Measurements from ENCODE around the gene TMEM163.
"Not testable (repeated sequence)": the region's sequence is repeated elsewhere in the genome, so short reads cannot be mapped to it uniquely, and the experiment has no call there.

TMEM163 gene

DNA sequence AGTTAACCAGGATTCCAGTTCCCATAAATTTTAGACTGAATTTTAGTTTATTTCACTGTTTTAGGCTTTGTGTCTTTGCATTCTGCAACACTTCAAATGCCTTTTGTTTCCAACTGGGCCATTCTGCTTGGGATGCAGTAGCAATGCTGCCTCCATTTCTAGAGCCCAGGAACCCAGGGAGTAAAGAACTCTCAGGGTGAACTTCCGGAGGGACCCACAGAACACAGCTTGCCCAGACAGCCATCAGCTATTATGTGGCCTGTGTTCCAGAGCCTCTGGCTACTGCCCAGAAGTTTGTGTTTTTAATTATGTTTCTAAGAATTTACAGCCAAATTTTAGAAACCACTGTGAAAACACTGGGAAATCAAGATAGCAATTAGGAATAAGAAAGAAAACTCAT, 145.1 kb downstream of the TMEM163 start:
- H3K9me3 Mint-ChIP-seq = no peaks in the 10 kb centered on the region
- TF ChIP-seq, protein P1, sequence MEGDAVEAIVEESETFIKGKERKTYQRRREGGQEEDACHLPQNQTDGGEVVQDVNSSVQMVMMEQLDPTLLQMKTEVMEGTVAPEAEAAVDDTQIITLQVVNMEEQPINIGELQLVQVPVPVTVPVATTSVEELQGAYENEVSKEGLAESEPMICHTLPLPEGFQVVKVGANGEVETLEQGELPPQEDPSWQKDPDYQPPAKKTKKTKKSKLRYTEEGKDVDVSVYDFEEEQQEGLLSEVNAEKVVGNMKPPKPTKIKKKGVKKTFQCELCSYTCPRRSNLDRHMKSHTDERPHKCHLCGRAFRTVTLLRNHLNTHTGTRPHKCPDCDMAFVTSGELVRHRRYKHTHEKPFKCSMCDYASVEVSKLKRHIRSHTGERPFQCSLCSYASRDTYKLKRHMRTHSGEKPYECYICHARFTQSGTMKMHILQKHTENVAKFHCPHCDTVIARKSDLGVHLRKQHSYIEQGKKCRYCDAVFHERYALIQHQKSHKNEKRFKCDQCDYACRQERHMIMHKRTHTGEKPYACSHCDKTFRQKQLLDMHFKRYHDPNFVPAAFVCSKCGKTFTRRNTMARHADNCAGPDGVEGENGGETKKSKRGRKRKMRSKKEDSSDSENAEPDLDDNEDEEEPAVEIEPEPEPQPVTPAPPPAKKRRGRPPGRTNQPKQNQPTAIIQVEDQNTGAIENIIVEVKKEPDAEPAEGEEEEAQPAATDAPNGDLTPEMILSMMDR (IDR thresholded peaks at IDR 0.05; ENCODE audit: unreplicated experiment in 3 of 3) = no peak
- no peak overlapping the region for H3K27ac Mint-ChIP-seq
- peaks cover 4% of the 10 kb centered on the region for H3K4me1 Mint-ChIP-seq
- no peaks in the 10 kb centered on the region for H3K36me3 Mint-ChIP-seq (ENCODE audit: low read depth)
- no peak overlapping the region for H3K4me3 Mint-ChIP-seq
- no peaks in the 10 kb centered on the region for H3K27me3 Mint-ChIP-seq (ENCODE audit: low read depth)

DNA sequence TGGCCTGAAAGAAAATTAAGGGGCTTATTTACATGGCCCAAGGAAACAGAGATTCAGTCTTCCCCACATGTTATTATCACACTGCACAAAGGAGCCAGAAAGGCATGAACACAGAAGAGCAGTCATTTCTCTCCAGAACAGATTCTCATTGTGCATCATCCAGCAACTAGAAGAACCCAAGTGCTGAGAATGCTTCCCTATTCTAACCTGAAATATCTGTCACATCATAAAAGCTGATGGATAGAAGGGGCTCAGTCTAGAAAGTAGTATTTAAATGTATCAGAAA, 145.8 kb downstream of the TMEM163 start:
- Mint-ChIP-seq H3K4me3 (no peak overlapping the region), H3K27ac (no peak overlapping the region), H3K27me3 (ENCODE audit: low read depth) (no peaks in the 10 kb centered on the region), H3K9me3 (no peaks in the 10 kb centered on the region), H3K36me3 (ENCODE audit: low read depth) (no peaks in the 10 kb centered on the region), H3K4me1 (peaks cover 4% of the 10 kb centered on the region)
- TF ChIP-seq, protein P1 (IDR thresholded peaks at IDR 0.05; ENCODE audit: unreplicated experiment in 3 of 3) = no peak

DNA sequence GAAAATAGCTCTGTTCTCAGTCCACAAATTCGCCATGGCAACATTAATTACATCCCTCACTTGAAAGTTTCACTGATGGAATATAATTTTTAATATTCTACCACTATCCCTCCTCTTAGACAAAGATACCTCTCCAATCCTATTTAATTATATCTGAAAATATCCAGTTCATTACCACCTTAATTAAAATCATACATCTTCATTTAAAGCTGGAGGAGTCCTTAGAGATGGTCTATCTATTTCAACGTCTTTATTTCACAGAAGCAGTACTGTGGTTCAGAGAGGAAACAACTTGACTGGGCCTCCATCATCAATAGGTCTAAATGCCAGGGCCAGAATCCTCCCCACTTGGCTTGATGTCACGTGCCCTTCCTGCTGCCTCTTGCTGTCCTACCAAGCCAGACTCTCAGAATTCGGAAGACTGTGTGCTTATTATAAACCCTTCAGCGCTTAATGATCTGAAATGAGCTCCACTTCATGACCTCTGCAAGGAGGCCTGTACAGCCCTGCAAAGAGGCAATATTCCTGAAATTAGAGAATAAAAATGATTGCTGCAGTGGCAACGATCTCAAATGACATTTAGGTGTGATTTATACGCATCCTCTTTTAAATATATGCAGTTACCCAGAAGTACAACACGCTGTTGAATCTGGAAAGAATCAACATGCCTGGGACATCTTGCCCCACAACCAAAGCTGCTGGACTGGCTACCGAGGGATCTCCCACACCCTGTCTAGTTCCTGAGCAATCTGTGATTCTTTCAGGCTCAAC, 146.3 kb downstream of the TMEM163 start:
- no peaks in the 10 kb centered on the region for H3K27me3 Mint-ChIP-seq (ENCODE audit: low read depth)
- no peak overlapping the region for H3K4me3 Mint-ChIP-seq
- TF ChIP-seq, protein P1 (IDR thresholded peaks at IDR 0.05; ENCODE audit: unreplicated experiment in 3 of 3) = no peak
- H3K9me3 Mint-ChIP-seq = no peaks in the 10 kb centered on the region
- H3K36me3 Mint-ChIP-seq (ENCODE audit: low read depth) = no peaks in the 10 kb centered on the region
- H3K4me1 Mint-ChIP-seq = peaks cover 4% of the 10 kb centered on the region
- H3K27ac Mint-ChIP-seq = no peak overlapping the region

DNA sequence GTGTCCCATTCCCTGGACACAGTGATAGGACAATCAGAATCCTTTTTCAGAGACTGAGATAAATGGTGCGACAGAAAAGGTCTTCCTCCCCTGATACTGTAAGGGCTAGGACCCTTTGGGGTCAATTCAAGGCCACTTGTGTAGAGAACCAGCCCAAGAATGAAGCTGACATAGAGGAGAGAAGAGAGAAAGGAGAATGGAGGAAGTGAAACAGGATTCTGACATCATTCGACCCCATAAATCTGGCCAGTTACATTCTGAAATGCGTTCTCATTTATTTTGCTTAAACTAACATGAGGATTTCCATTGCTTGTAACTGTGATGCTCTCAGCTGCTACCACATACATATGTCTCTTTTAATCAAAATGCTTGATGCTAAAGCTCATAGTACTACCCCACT, 148.1 kb downstream of the TMEM163 start:
- no peaks in the 10 kb centered on the region for H3K27me3 Mint-ChIP-seq (ENCODE audit: low read depth)
- H3K9me3 Mint-ChIP-seq = no peaks in the 10 kb centered on the region
- no peak overlapping the region for H3K4me3 Mint-ChIP-seq
- no peak overlapping the region for H3K27ac Mint-ChIP-seq
- TF ChIP-seq, protein P1 (IDR thresholded peaks at IDR 0.05; ENCODE audit: unreplicated experiment in 3 of 3) = no peak
- peaks cover 4% of the 10 kb centered on the region for H3K4me1 Mint-ChIP-seq
- H3K36me3 Mint-ChIP-seq (ENCODE audit: low read depth) = no peaks in the 10 kb centered on the region

DNA sequence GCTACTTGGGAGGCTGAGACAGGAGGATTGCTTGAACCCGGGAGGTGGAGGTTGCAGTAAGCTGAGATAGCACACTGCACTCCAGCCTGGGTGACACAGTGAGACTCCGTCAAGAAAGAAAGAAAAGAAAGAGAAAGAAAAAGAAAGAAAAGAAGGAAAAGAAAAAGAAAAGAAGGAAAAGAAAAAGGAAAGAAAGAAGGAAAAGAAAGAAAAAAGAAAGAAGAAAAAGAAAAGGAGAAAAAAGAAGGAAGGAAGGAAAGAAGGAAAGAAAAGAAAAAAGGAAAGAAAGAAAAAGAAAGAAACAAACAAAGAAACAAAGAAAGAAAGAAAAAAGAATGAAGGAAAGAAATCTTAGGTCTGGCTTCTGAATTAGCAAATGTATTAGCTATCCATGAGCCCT, 150.4 kb downstream of the TMEM163 start:
- TF ChIP-seq, protein P1 (IDR thresholded peaks at IDR 0.05; ENCODE audit: unreplicated experiment in 3 of 3) = no peak
- Mint-ChIP-seq H3K27me3 (ENCODE audit: low read depth) (no peaks in the 10 kb centered on the region), H3K9me3 (no peaks in the 10 kb centered on the region), H3K4me1 (peaks cover 4% of the 10 kb centered on the region), H3K36me3 (ENCODE audit: low read depth) (no peaks in the 10 kb centered on the region), H3K27ac (no peak overlapping the region), H3K4me3 (no peak overlapping the region)

DNA sequence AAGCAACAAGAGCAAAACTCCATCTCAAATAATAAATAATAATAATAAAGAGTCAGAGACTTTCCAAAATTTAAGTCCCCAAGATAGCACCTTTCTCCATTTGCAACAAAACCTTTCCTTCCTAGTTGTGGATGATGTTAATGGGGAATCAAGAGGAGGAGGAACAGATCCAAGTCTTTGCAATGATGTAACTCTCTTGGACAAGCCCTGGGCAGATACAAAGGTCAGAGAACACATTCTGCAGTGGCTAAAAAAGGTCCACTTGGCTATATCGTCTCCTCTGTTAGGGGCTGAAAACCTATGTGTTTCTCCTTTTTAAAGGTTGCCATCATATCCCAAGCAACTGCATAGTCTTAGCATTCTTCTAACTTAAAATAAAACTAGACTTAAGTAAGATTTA, 151.1 kb downstream of the TMEM163 start:
- Mint-ChIP-seq H3K9me3 (no peaks in the 10 kb centered on the region), H3K4me1 (peaks cover 4% of the 10 kb centered on the region), H3K4me3 (no peak overlapping the region), H3K27me3 (ENCODE audit: low read depth) (no peaks in the 10 kb centered on the region), H3K27ac (no peak overlapping the region), H3K36me3 (ENCODE audit: low read depth) (no peaks in the 10 kb centered on the region)
- TF ChIP-seq, protein P1 (IDR thresholded peaks at IDR 0.05; ENCODE audit: unreplicated experiment in 3 of 3) = no peak

DNA sequence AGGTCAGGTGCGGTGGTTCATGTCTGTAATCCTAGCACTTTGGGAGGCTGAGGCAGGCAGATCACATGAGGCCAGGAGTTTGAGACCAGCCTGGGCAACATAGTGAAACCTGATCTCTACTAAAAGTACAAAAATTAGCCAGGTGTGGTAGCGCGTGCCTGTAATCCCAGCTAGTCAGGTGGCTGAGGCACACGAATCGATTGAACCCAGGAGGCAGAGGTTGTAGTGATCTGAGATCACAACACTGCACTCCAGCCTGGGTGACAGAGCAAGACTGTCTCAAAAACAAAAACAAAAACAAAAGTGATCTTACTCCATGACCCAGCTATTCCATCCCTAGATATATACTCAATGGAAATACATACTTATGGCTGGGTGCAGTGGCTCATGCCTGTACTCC, 153.8 kb downstream of the TMEM163 start:
- H3K27me3 Mint-ChIP-seq (ENCODE audit: low read depth); H3K4me3 Mint-ChIP-seq; H3K36me3 Mint-ChIP-seq (ENCODE audit: low read depth); H3K27ac Mint-ChIP-seq; H3K9me3 Mint-ChIP-seq; H3K4me1 Mint-ChIP-seq: not testable (repeated sequence)

Measured in nephron (organoid).